ENCODE measurements around the gene DRC3.

DNA sequence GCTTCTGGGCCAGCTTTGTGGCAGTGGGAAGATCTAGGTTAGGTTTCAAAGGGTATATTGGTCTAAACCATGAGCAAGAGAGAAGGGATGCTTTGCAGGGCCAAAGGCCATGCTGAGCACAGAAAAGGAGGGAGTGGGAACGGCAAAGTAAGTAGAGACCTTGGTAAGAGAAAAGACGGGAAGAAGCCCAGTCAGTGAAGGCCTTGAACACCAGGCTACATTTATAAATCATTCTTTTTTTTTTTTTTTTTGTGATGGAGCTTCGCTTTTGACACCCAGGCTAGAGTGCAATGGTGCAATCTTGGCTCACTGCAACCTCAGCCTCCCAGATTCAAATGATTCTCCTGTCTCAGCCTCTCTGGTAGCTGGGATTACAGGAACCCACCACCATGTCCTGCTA, 18.6 kb upstream of the DRC3 start:
- TF ChIP-seq, protein P1, sequence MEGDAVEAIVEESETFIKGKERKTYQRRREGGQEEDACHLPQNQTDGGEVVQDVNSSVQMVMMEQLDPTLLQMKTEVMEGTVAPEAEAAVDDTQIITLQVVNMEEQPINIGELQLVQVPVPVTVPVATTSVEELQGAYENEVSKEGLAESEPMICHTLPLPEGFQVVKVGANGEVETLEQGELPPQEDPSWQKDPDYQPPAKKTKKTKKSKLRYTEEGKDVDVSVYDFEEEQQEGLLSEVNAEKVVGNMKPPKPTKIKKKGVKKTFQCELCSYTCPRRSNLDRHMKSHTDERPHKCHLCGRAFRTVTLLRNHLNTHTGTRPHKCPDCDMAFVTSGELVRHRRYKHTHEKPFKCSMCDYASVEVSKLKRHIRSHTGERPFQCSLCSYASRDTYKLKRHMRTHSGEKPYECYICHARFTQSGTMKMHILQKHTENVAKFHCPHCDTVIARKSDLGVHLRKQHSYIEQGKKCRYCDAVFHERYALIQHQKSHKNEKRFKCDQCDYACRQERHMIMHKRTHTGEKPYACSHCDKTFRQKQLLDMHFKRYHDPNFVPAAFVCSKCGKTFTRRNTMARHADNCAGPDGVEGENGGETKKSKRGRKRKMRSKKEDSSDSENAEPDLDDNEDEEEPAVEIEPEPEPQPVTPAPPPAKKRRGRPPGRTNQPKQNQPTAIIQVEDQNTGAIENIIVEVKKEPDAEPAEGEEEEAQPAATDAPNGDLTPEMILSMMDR (IDR thresholded peaks at IDR 0.05; ENCODE audit: insufficient read depth, low read depth, low read length): no peak
- TF ChIP-seq EZH2 (IDR thresholded peaks at IDR 0.05; ENCODE audit: insufficient read depth, low read length): no peak
